Ishikawa (cell line): ENCODE data around the gene FHIT.

Source experiments
- CEBPB ChIP-seq: IDR thresholded peaks from 2 replicates; pipeline ENCODE4 v1.6.1; 2012
- EGR1 ChIP-seq: IDR thresholded peaks from 2 replicates; pipeline ENCODE4 v1.6.1; 2012
- MAX ChIP-seq: IDR thresholded peaks from 2 replicates; pipeline ENCODE4 v1.6.1; 2012
- NFIC ChIP-seq: IDR thresholded peaks from 2 replicates; pipeline ENCODE4 v1.6.1; 2012
- RAD21 ChIP-seq: IDR thresholded peaks from 2 replicates; pipeline ENCODE4 v1.6.1; 2012; ENCODE audit warnings: low read depth
- TAF1 ChIP-seq: IDR thresholded peaks from 2 replicates; pipeline ENCODE4 v1.6.1; 2012; ENCODE audit warnings: low read depth, mild to moderate bottlenecking

GRCh38 chr3:60391292-60391691 is 860.0 kb downstream of the FHIT start:
- no peak for TF ChIP-seq RAD21
- no peak for TF ChIP-seq EGR1
- TF ChIP-seq NFIC = no peak
- TF ChIP-seq MAX = no peak
- TF ChIP-seq TAF1 = no peak
- TF ChIP-seq CEBPB = no peak
